ENCODE results near the gene SNCB.

- TF ChIP-seq REST (IDR thresholded peaks at IDR 0.05; ENCODE audit: low read depth, low read length): no peak
- no peak for TF ChIP-seq PBX3 (IDR thresholded peaks at IDR 0.05)
- no peak for TF ChIP-seq MXI1 (IDR thresholded peaks at IDR 0.05; ENCODE audit: low read depth, low read length)
- no peak for TF ChIP-seq EP300 (IDR thresholded peaks at IDR 0.05; ENCODE audit: borderline replicate concordance in 1 of 2, low read depth in 1 of 2, low read length in 1 of 2)
- TF ChIP-seq NFIC (IDR thresholded peaks at IDR 0.05; ENCODE audit: borderline replicate concordance): no peak
- no peak for TF ChIP-seq SMC3 (IDR thresholded peaks at IDR 0.05; ENCODE audit: low read depth, low read length)
- TF ChIP-seq CTCF (IDR thresholded peaks at IDR 0.05): no peak
Measured at GRCh38 chr5:176642675-176643490, 12.5 kb upstream of the SNCB start.
